GM21526 (cell line): ENCODE results near the gene ATP2B2.

ENCODE experiments used
- ATAC-seq: cut with Tn5 transposase; IDR thresholded peaks from one replicate; pipeline ENCODE4 v1.9.1; 2021; ENCODE audit warnings: moderate library complexity; ENCODE audit not compliant: unreplicated experiment, low FRiP score

The ATP2B2 gene

DNA sequence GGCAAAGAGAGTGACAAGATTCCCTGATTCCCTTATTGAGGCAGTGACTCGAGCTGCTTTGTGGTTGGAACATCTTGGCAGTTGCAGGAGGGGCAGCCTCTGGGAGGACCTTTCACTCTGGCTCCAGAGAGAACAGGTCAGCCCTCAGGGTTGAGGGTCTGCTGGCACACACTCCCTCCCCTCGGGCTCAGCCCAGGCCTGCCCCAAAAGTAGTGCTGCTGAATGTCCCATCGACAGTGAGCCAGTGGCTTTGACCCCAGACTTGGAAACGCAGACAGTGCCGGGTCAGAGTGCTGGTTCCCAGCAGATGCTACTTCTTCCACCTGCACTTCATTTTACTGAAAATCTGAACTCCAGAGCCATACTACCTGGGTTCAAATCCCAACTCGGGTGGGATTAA lies 25.6 kb upstream of the ATP2B2 start:
- no peak for ATAC-seq

DNA sequence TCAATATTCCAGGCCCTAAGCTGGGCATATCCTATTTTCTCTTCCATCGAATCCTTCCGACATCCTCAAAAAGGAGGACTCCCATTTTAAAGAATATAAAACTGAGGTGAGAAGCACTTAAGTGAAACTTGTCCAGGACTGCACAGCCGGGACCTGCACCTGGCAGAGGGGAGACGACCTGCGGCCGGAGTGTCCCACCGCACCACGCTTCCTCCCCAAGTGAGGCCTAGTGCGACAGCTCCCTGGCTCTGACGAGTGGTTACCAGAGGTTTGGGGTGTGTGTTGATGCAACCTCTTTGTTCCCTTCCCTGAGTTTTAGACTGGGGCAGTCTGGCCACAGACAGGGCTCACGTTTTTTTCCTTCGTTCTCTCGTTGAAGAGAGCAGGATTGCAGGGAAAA lies 24.9 kb upstream of the ATP2B2 start:
- ATAC-seq: no peak

DNA sequence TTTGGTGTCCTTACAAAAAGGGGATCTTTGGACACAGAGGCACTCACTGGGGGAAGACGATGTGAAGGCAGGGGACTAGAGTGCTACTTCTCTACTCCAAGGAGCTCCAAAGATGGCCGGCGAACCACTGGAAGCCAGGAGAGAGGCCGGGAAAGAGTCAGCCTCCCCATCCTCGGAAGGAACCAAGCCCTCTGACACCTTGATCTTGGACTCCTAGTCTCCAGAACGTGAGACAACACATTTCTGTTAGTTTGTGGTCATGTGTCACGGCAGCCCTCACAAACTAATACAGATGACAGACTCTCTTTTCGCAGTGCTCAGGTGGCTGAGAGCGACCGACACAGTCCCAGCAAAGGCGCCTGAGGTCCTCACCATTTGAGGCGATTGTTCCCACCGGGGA lies 24.4 kb upstream of the ATP2B2 start:
- no peak for ATAC-seq

DNA sequence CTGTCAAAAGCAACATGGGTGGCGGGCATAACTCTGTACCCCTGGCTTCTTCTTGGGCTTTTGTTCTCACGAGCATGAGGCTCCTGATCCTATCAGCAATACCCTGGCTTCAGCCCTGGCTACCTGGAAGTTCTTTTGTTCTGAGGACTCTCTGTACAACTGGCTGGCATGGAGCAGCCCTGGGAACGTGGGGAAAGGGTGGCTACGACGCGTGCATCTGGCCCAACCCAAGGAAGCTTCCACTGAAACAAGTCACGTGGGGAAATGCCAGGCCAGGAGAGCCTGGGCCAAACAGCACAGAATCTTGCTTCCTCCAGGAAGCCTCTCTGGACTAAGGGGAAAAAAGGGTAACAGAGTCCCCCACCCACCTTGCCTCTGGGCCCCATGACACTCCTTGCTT lies 22.7 kb upstream of the ATP2B2 start:
- ATAC-seq: no peak

DNA sequence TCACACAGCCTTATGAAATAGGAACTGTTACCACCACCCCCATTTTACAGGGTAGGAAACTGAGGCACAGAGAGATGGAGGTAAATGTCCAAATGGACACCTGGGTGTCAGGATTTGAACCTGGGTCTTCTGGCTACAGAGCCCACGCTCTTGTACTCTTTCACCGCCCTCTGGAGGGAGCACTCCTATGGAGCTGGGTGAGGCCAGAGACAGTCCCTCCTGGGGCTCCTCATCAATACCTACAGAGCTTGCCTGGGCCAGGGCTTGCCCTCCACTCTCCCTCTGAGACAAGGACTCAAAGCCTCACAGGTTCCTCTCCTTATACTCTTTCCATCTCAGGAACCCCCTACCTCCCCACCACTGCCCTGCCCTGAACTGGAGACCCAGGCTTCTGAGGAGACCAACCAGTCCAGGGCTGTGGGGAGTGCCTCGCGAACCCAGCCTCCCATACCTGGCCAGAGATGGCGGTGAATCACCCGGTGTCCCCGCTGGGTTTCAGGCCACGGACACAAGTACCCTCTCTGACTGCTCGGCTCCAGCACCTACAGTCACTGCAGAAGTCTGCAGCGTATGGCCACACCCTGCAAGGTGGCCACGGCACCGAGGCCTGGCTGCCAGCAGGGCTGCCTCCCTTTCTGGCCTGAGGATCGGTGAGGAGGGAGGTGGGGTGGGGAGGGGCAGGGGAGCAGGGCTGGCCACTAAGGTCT lies 22.1 kb upstream of the ATP2B2 start:
- no peak for ATAC-seq

DNA sequence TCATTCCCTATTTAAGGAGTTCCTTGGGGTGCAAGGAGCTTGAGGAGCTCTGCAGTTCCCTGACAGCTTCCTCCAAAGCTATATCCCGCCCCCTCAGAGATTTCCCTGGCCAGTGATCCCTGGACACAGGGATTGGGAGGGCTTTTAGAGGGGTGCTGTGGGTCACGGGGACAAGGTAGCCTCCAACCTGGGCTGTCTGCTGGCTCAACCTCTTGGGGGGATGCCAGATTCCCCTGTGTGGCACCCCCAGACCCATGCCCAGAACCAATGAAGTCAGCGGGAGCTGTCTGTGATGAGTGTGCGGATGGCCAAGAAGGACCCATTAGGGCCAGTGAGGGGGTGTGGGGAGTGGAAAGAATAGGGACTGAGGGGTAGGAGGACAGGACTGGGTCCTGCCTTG lies 21.0 kb upstream of the ATP2B2 start:
- no peak for ATAC-seq

DNA sequence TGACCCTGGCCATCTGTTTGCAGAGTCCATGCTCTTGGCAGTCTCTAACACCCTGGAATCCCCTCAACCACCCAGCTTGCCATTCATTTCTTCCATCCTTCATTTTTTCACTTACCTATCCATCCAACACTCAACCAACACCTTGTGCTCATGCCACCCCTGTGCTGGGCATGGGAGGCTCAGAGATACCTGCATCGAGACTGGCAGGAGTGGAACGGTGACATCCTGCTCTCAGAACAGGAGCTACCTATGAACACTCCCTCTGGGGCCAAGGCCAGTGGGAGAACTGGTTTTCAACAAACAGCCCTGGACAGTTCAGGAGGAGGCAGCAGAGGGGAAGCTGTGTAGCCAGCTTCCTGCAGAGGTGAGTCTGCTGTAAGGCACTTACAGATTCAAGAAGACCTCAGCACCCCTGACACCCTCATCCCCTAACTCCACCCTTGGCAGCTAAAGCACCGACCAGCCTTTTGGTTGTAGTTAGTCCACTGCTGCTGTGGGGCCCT lies 19.5 kb upstream of the ATP2B2 start:
- ATAC-seq: no peak

DNA sequence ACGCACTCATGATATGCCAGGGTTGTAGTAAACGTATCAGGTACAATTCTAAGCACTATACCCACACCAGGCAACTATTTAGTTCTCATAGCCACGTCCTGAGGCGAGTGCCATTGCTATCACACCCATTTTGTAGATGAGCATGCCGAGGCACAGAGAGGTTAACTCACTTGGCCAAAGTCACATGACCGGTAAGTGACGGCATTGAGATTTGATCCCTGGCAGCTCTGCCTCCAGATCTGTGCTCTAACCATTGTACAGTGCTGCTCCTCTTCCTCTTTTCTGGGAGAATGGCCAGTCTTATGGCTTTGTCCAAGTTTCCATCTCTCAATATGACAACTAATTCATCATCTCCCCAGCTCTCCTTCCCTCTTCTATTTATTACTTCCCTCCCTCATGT lies 18.9 kb upstream of the ATP2B2 start:
- no peak for ATAC-seq

DNA sequence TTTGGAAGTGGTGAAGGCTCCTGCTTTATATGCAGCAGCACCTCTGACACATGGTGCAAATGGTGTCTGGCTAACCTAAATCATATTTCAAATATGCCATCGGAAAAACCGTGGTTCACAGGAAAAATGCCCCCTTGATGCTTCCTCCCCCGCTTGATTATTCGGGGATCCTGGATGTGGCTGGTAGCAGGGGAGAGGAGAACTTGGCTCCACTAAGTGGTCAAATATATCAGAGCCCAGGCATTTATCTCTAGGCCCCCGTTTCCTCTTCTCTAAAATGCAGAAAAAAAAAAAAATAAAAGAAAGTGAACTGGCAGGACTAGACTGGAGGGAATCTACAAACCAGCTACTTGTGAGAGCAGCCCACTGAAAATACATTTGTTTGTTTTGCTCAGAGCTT lies 18.2 kb upstream of the ATP2B2 start:
- no peak for ATAC-seq

DNA sequence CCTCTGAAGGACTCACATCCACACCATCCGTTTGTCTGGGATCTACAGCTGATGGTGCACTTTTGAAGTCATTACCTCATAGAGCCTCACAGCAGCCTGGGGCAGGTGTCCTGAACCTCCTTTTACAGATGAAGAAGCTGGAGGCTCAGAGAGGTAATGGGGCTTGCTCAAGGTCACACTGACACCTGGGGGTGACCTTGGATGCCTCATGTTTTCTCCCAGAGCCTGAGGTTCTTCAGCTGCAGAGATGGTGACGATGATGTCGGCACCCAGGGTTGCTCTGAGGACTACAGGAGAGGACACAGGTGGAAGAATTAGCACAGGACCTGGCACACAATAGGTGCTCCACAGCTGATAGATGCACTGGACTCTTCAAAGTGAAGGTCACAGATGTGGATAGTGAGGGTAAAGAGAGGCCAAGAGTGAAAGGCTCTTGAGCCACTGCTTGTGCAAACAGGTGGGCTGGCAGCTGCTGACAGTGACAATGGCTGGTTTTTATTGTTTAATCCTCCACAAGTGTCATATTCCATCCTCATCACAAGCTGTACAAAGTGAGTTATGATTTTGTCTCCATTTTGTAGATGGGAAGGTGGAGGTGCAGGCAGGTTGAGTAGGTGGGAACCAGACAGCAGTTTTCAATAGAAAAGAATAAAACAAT lies 17.4 kb upstream of the ATP2B2 start:
- ATAC-seq: no peak

DNA sequence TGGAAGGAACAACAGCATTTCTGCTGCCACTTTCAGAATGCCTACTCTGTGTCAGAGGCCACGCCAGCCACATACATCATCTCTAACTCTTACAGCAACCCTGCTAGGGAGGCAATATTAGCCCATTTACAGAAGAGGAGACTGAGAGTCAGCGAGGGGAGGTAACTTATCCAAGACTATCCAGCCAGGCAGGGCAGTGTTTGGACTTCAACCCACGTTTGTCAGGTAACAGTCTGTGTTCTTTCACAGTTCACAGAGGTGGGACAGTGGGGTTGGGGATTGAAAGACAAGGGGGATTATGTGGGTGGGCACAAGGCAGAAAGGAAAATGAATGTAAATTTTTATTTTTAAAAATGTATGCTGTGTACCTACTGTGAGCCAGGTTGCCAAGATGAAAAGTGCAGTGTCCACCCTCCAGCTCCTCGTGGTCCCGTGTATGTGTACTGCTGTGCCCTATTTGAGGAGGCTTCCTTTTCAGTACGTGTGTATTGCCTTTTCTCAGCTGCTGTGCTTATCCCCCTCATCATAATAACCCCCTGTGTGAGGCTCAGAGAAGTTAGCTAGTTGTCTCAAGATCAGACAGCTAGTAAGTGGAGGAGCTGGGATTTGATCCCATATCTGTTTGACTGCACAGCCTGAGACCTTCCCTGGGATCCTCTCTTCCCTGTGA lies 16.5 kb upstream of the ATP2B2 start:
- no peak for ATAC-seq

DNA sequence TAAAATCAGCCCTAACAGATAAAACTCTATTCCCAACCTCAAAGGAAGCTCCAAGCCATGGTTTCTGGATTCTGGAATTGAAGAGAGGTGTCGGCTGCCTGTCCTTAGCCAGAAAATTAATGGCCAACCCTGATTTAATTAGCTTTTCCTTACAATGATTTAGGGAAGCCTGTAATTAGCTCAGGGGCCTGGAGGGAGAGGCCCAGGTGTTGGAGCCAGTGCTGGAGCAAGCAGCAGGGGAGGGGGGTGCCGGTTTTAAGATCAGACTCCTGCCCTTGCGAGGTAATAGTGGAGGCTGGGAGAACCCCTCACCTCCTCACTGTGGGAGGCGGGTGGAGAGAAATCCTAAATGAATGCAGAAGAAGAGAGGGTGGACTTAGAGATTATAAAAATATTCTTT lies 14.7 kb upstream of the ATP2B2 start:
- ATAC-seq: no peak

DNA sequence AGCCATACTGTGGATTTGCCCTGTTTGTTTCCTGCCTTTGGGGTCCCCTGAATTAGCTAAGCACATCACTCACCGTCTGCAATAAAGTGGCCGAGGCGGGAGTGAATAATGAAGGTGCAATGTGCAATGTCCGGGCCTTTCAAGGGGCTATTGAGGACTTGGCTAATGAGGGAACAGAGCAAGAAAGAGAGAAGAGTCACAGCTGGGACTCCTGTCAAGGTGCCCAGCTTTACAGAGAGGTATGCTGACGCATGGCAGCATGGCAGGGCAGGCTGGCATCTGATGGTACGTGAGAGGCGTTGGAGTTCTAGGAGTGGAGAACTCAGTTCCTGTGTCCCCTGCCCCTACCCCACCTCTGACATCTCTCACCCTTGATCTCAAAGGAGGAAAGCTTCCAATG lies 13.8 kb upstream of the ATP2B2 start:
- no peak for ATAC-seq

DNA sequence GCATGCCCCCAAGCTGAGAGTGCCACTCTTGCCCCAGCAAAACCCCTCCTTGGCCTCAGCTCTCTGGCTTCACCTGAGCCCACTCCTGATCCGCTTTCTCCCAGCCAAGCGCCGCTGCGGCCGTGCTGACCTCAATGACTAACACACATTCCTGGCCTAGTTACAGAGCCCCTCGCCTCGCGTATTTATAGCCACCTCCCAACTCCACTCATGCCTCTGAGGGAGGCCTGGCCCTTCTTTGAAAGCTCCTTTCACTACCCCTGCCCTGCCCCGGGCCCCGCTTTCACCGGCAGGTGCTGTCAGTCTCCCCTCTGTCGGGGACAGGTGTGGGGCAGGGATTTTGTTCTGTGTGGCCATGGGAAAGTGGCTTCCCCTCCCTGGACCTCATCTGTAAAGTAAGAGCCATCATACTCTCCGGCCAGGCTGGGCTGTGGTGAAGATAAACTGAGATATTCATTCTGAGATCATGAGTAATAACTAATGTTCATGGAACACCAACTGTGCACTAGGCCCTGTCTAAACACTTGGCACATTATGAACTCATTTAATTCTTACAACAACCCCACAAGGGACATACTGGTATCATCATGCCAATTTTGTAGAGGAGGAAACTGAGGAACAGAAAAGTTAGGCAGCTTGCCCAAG lies 13.2 kb upstream of the ATP2B2 start:
- ATAC-seq: no peak

DNA sequence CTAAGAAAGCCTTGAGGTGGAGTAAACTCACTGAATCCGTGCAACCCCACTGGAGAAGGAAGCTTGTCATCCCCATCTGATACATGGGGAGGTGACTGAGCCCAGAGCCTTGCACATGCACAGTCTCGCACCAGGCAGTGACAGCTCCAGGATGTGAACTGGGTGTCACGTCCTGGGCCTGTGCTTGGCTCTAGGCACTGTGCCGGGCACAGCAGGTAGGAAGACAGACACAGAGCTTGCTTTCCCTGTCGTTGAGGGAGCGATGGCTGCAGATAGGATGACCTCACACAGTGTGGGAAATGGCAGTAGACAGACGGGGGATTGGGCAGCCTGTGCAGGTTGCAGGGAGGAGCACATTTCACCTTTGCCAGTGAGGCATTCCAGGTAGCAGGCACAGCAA lies 12.2 kb upstream of the ATP2B2 start:
- no peak for ATAC-seq

DNA sequence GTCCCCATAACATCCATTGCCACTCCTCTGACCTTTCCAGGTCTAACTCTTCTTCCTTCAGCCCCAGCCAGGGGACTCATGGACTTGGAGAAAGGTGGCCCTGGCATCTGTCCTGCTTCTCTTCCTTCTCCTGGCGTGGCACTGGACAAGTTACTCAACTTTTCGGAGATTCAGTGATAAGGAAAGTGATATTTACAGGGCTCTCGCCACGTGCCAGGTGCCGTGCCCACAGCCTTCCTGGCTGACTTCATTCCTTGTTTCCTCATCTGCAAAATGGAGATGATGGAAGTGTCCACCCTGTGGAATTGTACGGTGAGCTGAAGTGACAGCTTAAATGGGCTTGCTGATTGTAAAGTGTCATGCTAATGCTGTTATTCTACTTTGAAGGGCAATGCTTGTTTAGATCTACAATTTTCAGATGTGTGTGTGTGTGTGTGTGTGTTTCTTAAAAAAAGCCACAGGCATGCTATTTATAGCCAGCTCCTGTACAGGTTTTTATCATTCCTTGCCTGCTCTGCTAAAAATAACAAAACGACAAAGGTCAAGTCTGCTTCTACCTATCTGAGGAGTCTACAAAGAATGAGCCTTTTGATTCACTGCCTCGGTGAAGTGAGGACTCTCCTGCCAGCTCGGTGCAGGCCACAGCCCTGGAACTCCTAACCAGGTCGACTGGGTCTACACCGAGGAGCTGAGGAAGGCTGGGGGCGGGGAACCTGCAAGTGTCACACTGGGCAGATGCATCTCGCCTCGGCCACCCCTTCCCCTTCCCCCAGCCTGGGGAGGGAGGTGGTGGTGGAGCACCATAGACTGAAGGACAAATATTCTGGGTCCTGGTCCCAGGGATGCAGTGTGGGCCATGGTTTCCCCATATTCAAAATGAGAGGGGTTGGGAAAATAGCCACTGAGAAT lies 11.4 kb upstream of the ATP2B2 start:
- no peak for ATAC-seq

DNA sequence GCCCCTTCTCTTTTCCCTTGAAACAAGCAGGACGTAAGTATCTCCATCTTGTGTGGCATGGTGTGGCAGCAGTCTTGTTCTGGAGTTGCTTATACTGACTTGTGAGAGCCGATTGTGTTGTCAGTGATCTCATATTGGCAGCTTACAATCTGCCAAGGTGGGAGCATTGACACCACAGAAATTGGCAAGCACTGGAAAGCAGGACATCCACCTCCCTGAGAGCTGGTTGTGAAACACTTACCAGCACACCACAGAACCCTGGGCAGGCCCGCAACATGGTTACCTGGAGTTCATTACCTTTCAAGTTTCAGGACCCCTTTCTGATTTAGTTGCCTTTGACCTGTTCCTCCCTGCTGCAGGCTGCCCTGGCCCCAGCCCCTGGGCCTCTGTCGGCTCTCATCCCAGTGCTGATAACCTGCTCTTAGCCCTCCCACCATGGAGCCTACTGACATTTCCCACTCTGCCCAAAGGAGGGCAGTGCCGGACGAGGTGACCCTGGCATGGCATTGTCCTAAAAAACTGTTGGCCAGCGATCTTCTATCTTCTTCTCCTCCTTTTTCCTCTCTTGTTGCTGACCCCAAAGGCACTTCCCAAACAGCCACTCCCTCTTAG lies 10.6 kb upstream of the ATP2B2 start:
- no peak for ATAC-seq

DNA sequence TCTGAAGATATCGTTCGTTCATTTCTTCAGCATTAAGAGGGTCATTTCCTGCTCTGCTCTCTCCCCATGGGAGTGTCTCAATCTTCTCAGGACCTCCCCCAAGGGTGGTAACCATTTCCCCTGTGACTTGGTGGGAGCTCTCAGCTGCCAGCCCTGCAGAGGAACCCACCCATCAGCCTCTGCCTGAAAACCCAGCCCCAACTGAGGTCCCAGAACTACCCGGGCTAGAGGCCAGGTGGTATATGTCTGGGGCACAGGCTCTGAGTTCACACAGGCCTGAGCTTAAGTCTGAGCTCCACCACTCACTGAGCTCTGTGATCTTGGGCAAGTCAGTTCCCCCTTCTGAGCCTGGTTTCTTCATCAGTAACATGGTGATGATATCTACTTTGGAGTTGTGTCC lies 10.0 kb upstream of the ATP2B2 start:
- no peak for ATAC-seq

DNA sequence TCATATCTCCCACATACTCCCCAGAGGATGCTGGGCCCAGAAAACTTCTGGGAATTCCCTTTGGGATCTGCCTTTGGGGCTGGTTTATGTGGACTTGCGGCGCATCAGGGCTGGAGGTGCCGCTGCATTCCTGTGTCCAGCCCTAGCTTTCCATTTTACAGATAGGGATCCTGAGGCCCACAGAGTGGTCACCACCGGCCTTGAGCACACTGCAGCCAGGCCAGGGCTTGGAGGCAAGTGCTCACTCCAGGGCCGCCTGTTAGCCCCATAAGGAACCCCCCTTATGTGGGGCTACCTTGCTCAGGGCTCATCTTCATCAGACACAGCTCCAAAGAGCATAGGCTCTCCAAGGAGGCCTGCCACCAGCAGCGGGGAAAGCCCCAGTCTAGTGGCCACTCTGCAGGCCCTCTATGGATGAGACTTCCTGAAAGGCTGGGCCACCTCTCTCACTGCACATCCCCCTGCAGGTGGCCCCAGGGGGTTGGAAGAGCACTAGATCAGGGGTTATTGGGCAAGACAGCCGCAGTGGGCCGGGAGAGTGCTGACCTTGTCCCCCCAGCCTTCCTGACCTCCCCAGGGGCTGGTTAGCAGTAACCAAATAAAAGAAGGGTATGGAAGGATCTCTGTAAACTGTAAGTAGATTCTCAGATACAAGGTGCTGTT lies 9.2 kb upstream of the ATP2B2 start:
- ATAC-seq: no peak
